Measurements from ENCODE around the gene UBL7. TPM values are rescaled to one million over a fixed set of nuclear protein-coding genes. Genes with fewer than 3 reads are reported as not detected.
A peak's percentile ranks its signal among the peaks of the same experiment; 100 is the strongest.

The UBL7 gene
- total RNA-seq, 1 donor from 2014 or later = 53.7 TPM

DNA sequence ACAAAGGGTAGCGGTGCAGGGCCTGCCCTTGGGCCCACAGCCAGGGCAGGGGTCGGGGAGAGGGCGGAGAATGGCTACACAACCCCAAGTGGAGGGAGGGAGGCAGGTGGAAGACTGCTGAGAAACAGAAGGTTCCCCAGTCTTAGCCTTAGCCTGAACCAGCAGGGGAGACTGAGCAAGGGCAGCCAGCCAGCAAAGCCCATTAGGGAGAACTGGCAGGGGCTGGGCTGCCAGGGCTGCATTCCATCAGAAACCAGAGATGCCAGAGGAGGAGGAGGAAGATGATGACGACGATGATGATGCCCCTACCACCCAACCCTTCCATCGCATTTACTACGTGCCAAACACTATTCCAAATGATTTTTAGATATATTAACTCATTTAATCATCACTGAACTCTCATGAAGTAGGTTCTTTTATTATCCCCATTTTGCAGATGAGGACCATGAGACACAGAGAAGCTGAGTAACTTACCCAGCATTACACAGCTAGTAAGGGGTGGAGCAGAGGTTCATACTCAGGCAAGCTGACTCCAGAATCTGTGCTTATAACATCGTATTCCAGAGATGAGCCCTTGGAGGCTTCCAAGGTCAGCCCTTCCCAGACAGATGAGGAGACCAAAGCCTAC, 35.9 kb downstream of the UBL7 start:
- Mint-ChIP-seq H3K4me1 (ENCODE audit: low read depth) (peaks cover 7% of the 10 kb centered on the region), H3K4me3 (ENCODE audit: low read depth) (no peak overlapping the region), H3K27ac (no peak overlapping the region), H3K27me3 (peaks cover 11% of the 10 kb centered on the region), H3K9me3 (ENCODE audit: low read depth) (no peaks in the 10 kb centered on the region), H3K36me3 (ENCODE audit: insufficient read depth) (no peaks in the 10 kb centered on the region)
- no peak for DNase-seq (ENCODE audit: low spot score, unreplicated experiment)
- no peak for TF ChIP-seq CTCF (IDR thresholded peaks at IDR 0.05; ENCODE audit: unreplicated experiment)

GRCh38 chr15:74423431-74424257, 37.3 kb downstream of the UBL7 start:
- Mint-ChIP-seq H3K27ac (peak overlapping the region; percentile 3), H3K27me3 (peaks cover 6% of the 10 kb centered on the region), H3K4me3 (ENCODE audit: low read depth) (no peak overlapping the region), H3K9me3 (ENCODE audit: low read depth) (no peaks in the 10 kb centered on the region), H3K36me3 (ENCODE audit: insufficient read depth) (no peaks in the 10 kb centered on the region), H3K4me1 (ENCODE audit: low read depth) (peaks cover 10% of the 10 kb centered on the region)
- DNase-seq (ENCODE audit: low spot score, unreplicated experiment) = no peak
- TF ChIP-seq CTCF (IDR thresholded peaks at IDR 0.05; ENCODE audit: unreplicated experiment) = no peak

GRCh38 chr15:74422652-74423430, 38.1 kb downstream of the UBL7 start:
- no peak for DNase-seq (ENCODE audit: low spot score, unreplicated experiment)
- peaks cover 10% of the 10 kb centered on the region for H3K4me1 Mint-ChIP-seq (ENCODE audit: low read depth)
- no peaks in the 10 kb centered on the region for H3K9me3 Mint-ChIP-seq (ENCODE audit: low read depth)
- no peaks in the 10 kb centered on the region for H3K36me3 Mint-ChIP-seq (ENCODE audit: insufficient read depth)
- peaks cover 6% of the 10 kb centered on the region for H3K27me3 Mint-ChIP-seq
- no peak overlapping the region for H3K27ac Mint-ChIP-seq
- no peak for TF ChIP-seq CTCF (IDR thresholded peaks at IDR 0.05; ENCODE audit: unreplicated experiment)
- no peak overlapping the region for H3K4me3 Mint-ChIP-seq (ENCODE audit: low read depth)

- no peak for DNase-seq (ENCODE audit: low spot score, unreplicated experiment)
- H3K27me3 Mint-ChIP-seq = peaks cover 6% of the 10 kb centered on the region
- H3K36me3 Mint-ChIP-seq (ENCODE audit: insufficient read depth) = no peaks in the 10 kb centered on the region
- H3K4me3 Mint-ChIP-seq (ENCODE audit: low read depth) = no peak overlapping the region
- TF ChIP-seq CTCF (IDR thresholded peaks at IDR 0.05; ENCODE audit: unreplicated experiment) = no peak
- no peaks in the 10 kb centered on the region for H3K9me3 Mint-ChIP-seq (ENCODE audit: low read depth)
- H3K4me1 Mint-ChIP-seq (ENCODE audit: low read depth) = peaks cover 10% of the 10 kb centered on the region
- no peak overlapping the region for H3K27ac Mint-ChIP-seq
Measured at GRCh38 chr15:74422265-74422651, 38.7 kb downstream of the UBL7 start.

Data from progenitor cell of endocrine pancreas (in vitro differentiated cells).